Neural cell (in vitro differentiated cells): ENCODE results near the gene NCBP1.
A peak's percentile ranks its signal among the peaks of the same experiment; 100 is the strongest.

Experiments used
- EP300 ChIP-seq: fragments of 450-650 bp; conservative IDR thresholded peaks from 2 replicates; pipeline ENCODE4 v1.6.1; 2014; ENCODE audit warnings: antibody characterized with exemption, mild to moderate bottlenecking, moderate library complexity; ENCODE audit not compliant: poor library complexity, severe bottlenecking
- EZH2 ChIP-seq: fragments of 200-600, 300-800 bp; shearing (Covaris generic), sonication (generic); IDR thresholded peaks from 2 replicates; pipeline ENCODE4 v1.6.1; 2014; ENCODE audit warnings: antibody characterized with exemption, low read length, borderline replicate concordance, mild to moderate bottlenecking; ENCODE audit not compliant: insufficient read depth, poor library complexity, severe bottlenecking
- MXI1 ChIP-seq: fragments of 450-650 bp; conservative IDR thresholded peaks from 2 replicates; pipeline ENCODE4 v1.6.1; 2014; ENCODE audit warnings: antibody characterized with exemption, mild to moderate bottlenecking; ENCODE audit not compliant: poor library complexity, severe bottlenecking
- POLR2AphosphoS5 ChIP-seq: IDR thresholded peaks from 2 replicates; pipeline ENCODE4 v1.6.1; 2012
- RAD21 ChIP-seq: fragments of 450-650 bp; conservative IDR thresholded peaks from 2 replicates; pipeline ENCODE4 v1.6.1; 2014; ENCODE audit warnings: antibody characterized with exemption, mild to moderate bottlenecking, moderate library complexity
- SMC3 ChIP-seq: fragments of 450-650 bp; conservative IDR thresholded peaks from 2 replicates; pipeline ENCODE4 v1.6.1; 2014; ENCODE audit warnings: antibody characterized with exemption, mild to moderate bottlenecking, moderate library complexity; ENCODE audit not compliant: poor library complexity
- TAF1 ChIP-seq: IDR thresholded peaks from 2 replicates; pipeline ENCODE4 v1.6.1; 2012; ENCODE audit warnings: low read depth
- TF ChIP-seq, protein P1 (sequence below): fragments of 450-650 bp; IDR thresholded peaks from 2 replicates; pipeline ENCODE4 v1.5.1; 2014; ENCODE audit warnings: antibody characterized with exemption, mild to moderate bottlenecking, moderate library complexity; ENCODE audit not compliant: poor library complexity, severe bottlenecking
- TF ChIP-seq, protein P2 (sequence below): IDR thresholded peaks from 2 replicates; pipeline ENCODE4 v1.6.1; 2012; ENCODE audit warnings: borderline replicate concordance

DNA sequence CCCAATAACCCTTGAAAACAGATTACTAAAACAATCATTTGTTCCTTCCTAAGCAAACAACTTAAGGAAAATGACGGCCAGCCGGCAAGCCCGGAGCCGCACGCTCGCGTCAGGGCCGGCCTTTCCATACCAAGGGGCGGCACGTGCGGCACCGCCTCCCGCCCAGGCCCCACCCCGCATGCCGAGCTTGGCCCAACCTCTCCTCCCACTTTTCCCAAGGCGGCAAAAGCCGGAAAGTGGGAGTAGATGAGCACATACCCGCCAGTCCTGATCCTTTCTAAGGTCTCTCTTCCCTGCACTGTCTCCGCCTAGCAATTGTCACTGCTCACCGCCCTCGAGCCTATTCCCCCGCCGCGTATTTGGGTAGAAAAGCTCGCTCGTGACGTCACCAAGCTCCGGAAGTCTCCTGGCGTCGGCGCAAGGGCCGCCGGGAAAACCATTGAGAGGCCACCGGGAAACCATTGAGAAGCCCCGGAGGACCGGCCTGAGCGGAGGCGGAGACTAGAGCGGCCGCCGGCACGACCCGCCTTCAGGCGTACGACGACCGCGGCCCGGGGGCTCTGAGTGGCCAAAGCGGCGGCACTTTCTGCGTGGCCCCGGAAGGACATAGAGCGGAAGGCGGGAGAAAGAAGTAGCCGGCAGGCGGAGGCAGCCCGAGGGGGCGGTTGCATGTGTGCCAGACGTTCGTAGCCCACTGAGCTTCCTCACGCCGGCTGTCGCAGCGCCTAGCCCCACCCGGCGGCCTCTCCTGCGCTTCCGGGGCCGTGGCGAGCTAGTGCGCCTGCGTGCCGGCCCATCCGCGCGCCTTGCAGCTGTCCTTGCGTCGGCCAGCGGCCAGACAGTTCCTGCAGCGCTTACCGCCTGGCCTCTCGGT lies at the start of gene NCBP1, which contains the start of gene TSTD2:
- TF ChIP-seq, protein P1, sequence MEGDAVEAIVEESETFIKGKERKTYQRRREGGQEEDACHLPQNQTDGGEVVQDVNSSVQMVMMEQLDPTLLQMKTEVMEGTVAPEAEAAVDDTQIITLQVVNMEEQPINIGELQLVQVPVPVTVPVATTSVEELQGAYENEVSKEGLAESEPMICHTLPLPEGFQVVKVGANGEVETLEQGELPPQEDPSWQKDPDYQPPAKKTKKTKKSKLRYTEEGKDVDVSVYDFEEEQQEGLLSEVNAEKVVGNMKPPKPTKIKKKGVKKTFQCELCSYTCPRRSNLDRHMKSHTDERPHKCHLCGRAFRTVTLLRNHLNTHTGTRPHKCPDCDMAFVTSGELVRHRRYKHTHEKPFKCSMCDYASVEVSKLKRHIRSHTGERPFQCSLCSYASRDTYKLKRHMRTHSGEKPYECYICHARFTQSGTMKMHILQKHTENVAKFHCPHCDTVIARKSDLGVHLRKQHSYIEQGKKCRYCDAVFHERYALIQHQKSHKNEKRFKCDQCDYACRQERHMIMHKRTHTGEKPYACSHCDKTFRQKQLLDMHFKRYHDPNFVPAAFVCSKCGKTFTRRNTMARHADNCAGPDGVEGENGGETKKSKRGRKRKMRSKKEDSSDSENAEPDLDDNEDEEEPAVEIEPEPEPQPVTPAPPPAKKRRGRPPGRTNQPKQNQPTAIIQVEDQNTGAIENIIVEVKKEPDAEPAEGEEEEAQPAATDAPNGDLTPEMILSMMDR, result peak; percentile 36
- peak; percentile 71 for TF ChIP-seq TAF1
- TF ChIP-seq EZH2, result no peak
- peak; percentile 92 for TF ChIP-seq POLR2AphosphoS5
- peak; percentile 66 for TF ChIP-seq EP300
- peak; percentile 84 for TF ChIP-seq MXI1
- TF ChIP-seq RAD21, result no peak
- TF ChIP-seq, protein P2, sequence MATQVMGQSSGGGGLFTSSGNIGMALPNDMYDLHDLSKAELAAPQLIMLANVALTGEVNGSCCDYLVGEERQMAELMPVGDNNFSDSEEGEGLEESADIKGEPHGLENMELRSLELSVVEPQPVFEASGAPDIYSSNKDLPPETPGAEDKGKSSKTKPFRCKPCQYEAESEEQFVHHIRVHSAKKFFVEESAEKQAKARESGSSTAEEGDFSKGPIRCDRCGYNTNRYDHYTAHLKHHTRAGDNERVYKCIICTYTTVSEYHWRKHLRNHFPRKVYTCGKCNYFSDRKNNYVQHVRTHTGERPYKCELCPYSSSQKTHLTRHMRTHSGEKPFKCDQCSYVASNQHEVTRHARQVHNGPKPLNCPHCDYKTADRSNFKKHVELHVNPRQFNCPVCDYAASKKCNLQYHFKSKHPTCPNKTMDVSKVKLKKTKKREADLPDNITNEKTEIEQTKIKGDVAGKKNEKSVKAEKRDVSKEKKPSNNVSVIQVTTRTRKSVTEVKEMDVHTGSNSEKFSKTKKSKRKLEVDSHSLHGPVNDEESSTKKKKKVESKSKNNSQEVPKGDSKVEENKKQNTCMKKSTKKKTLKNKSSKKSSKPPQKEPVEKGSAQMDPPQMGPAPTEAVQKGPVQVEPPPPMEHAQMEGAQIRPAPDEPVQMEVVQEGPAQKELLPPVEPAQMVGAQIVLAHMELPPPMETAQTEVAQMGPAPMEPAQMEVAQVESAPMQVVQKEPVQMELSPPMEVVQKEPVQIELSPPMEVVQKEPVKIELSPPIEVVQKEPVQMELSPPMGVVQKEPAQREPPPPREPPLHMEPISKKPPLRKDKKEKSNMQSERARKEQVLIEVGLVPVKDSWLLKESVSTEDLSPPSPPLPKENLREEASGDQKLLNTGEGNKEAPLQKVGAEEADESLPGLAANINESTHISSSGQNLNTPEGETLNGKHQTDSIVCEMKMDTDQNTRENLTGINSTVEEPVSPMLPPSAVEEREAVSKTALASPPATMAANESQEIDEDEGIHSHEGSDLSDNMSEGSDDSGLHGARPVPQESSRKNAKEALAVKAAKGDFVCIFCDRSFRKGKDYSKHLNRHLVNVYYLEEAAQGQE, result peak; percentile 60
- TF ChIP-seq SMC3, result no peak
